Fibroblast of mammary gland (primary cell): ENCODE data around the gene POU5F1.

Experiments used
- DNase-seq: peaks from one replicate; pipeline ENCODE4 v3.0.0-alpha.2; 2010; ENCODE audit warnings: low read depth
- H3K4me3 ChIP-seq: 2 replicates; pipeline ENCODE4 v1.5.1; 2011; ENCODE audit warnings: low read depth, mild to moderate bottlenecking, low read length, moderate library complexity; ENCODE audit not compliant: control insufficient read depth
- CTCF ChIP-seq: conservative IDR thresholded peaks from 2 replicates; pipeline ENCODE4 v1.5.1; 2011; ENCODE audit warnings: low read depth, low read length, inconsistent platforms; ENCODE audit not compliant: control insufficient read depth, insufficient read depth

POU5F1 gene

GRCh38 chr6:31140643-31141042, 29.8 kb downstream of the POU5F1 start:
- no peak for DNase-seq
- TF ChIP-seq CTCF: no peak
- no peak overlapping the region for H3K4me3 ChIP-seq

GRCh38 chr6:31139599-31139998, 30.9 kb downstream of the POU5F1 start:
- no peak overlapping the region for H3K4me3 ChIP-seq
- no peak for TF ChIP-seq CTCF
- peak; percentile 8 for DNase-seq

- TF ChIP-seq CTCF: no peak
- H3K4me3 ChIP-seq: no peak within 1 kb of the TSS
- DNase-seq: no peak
Measured at GRCh38 chr6:31138982-31139381, 31.5 kb downstream of the POU5F1 start, which contains the start of gene PSORS1C2. TSS of gene PSORS1C2 (minus strand) at chr6:31139066. CDS start at chr6:31139026, 40 bp downstream.

GRCh38 chr6:31135710-31136109, 34.8 kb downstream of the POU5F1 start:
- no peak for DNase-seq
- no peak for TF ChIP-seq CTCF
- no peak overlapping the region for H3K4me3 ChIP-seq

GRCh38 chr6:31132806-31133205, 37.7 kb downstream of the POU5F1 start:
- no peak for TF ChIP-seq CTCF
- DNase-seq: no peak
- no peak overlapping the region for H3K4me3 ChIP-seq

GRCh38 chr6:31131595-31131994, 38.9 kb downstream of the POU5F1 start:
- no peak for TF ChIP-seq CTCF

GRCh38 chr6:31130751-31131150, 39.7 kb downstream of the POU5F1 start:
- no peak for DNase-seq
- no peak for TF ChIP-seq CTCF

More at GRCh38 chr6:31131595-31131994, 38.9 kb downstream of the POU5F1 start:
- DNase-seq: no peak
- no peak overlapping the region for H3K4me3 ChIP-seq

More at GRCh38 chr6:31130751-31131150, 39.7 kb downstream of the POU5F1 start:
- H3K4me3 ChIP-seq: no peak overlapping the region
